ENCODE data around the gene ULK4.
"Not testable (repeated sequence)": the region's sequence is repeated elsewhere in the genome, so short reads cannot be mapped to it uniquely, and the experiment has no call there.

The ULK4 gene

DNA sequence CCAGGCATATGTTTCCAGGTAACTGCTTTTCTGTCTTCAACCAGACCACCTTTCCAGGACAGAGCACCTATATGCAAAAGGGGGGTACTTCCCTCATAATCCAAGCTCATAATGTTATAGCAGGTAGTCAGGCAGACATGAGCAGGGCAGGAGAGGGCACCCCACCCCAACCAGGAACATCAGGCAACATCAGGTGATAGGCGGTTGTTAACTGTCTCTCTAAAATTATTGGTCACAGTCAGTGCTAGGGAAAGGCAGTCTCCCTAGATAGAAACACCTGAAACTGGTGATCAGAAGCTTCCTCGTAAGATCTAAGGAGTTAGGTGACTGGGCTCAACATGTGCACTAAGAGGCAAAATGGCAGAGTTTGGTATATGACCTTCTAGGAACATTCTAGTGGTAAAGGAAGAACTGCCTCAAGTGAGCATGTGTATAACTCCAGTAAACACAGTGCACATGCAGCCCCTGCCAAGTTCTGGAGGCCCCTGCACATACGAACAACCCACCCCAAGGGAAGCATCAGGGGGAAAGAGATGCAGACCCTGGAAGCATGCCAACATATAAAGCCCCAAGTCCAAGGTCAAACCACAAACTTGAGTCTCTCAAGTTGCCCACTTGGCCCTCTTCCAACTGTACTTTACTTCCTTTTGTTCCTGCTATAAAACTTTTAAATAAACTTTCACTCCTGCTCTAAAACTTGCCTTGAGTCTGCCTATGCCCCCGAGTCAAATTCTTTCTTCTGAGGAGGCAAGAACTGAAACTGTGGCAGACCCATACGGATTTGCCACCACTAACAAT lies 270.9 kb downstream of the ULK4 start:
- no peak for DNase-seq (ENCODE audit: low spot score)

DNA sequence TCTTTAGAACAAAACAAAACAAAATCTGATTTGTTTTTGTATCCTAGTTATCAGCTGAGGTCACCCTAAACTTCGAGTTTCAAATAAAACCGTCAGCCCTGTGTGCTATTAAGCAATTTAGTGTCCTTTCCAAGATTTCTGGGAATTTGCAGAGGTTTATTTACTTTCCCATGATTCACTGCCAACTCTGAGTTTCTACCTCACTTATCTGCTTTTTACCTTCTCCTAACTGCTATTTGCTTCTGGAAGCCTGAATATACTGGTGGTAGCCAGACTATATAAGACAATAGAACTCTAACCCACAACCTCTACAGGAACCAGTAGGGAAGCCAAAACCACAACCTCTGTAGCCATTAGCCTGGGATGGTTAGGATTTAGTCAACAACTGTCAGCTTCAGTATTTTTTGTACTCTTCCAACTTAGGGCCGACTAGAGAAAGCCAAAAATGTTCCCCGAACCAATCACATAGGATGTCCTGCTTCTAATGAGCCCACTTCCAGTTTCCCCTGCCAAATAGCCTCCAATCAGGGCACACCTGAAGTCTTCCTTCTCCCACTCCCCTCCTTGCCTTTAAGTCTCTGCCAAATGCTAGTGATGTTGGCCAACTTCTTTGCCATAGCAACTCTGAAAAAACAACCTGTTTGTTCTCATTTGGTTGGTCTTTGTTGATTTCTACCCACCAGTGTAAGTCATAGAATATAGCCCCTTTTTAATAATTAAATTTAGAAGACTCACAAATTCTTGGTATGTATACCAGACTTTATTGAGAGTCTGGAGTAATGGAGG lies 273.1 kb downstream of the ULK4 start:
- DNase-seq (ENCODE audit: low spot score), result no peak

DNA sequence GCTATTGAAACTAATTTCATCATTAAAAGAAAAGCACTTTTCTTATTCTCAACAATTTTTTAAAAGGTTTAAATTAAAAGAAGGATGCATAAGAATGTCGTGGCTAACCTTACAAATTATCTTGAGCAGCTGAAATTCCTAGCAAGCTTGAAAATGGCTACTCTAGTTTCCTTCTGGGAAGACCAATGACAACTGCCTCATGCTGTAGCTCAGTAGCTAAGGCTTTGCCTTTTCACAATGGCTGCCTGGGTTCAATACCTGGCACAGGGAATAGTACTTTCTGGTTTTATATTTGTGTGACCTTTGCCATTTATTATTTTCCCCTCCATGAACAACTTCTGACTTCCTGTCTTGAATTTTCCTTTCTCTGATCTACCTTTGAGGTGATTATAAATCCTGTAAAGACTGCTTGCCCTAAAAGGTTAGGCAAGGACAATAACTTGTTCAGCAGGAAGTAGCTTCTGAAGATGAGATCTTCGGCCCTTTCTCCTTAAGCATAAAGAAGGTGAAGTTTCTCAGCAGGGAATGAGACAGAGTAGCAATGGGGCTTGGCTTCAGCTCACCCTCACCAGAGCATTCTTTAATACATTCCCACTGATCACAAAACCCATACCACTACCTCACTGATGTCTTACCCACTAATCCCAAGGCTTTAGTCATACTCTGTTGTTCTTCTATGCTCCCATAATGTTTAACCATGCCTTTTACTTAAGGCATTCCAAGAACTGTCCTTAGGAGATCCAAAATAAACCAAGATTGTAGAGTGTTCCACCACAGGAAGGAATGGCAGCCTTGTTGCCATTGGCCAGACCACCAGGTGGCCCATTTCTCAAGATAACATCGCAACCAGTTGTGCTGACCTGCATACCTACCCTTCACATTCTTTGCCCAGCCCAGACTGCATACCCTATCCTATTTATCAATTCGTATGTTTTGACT lies 276.8 kb downstream of the ULK4 start:
- DNase-seq (ENCODE audit: low spot score), result no peak

DNA sequence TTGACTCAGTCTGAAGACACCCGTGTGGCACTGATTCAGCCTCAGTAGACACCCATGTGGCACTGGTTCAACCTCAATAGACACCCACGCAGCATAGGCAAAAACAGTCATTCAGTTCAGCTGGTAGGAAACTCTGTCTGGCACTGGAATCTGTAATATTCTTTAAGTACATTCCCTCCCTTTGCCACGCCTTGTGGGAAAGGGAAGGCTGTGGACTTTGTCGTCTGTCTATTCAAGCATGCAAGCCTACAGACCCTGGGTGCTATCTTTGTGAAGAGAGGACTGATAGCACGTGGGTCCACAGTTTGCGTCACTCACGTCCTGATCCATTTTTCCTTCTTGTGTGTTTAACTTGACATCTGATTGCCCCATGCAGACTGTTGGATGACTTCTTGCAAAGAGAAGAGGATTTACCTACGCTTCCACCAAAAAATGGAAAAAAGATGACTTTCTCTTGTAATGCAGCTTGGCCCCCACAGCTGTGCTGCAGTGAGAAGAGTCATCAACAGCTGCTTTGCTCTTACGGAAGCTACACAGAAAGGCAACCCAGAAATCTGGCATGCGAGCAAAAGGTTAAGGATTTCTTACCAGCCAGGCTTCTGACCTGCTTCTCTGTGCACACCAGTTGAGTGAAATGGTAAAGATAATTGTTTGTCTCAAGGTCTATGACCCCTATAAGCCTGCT lies 278.1 kb downstream of the ULK4 start:
- DNase-seq (ENCODE audit: low spot score), result no peak

DNA sequence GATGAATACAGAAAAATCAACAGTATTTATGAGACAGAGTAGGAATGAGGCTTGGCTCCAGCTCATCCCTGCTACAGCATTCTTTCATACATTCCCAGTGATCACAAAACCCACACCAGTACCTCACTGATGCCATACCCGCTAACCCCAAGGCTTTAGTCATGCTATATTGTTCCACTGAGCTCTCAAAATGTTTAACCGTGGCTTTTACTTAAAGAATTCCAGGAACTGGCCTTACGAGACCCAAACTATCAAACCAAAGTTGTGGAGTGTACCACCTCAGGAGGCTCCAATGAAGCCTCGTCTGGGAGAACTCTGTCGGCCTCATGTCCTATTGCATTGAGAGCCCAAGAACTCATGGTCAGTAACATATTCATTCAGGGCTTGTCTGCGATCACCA lies 278.9 kb downstream of the ULK4 start:
- DNase-seq (ENCODE audit: low spot score), result no peak

DNA sequence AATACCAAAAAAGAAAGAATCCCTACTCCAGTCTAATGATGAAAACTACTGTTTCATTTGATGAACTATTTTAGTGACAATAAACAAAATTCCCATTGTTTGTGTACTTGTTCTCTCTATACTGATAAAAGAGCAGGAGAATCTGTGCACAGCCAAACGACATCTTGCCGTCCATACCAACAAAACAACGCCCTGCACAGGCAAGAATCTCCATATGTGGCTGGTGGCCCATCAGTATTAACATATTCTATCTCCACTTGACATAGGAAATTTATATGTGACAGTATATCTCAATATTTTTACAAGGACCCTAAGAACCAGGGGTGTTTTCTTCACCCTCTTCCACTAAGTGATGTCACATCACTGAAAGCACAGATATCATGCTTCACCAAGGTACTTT lies 279.5 kb downstream of the ULK4 start:
- no peak for DNase-seq (ENCODE audit: low spot score)

DNA sequence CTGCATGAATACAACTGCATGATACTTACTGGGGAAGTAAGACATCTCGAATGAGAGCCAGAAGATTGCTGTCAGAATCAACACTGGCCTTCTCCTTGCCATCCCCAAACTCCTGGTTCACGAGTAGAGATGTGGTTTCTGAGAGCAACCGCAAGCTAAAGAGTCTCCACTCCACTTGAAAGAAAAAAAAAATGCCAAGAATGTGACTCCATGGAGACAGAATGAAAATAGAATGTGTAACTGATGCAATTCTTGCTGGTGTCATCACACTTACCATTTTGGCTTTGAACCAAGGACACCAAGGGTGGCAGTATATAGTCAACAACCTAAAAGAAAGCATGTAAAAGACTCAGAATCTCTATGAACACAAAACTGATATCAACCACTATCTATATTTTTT lies 280.4 kb downstream of the ULK4 start:
- DNase-seq (ENCODE audit: low spot score), result no peak

DNA sequence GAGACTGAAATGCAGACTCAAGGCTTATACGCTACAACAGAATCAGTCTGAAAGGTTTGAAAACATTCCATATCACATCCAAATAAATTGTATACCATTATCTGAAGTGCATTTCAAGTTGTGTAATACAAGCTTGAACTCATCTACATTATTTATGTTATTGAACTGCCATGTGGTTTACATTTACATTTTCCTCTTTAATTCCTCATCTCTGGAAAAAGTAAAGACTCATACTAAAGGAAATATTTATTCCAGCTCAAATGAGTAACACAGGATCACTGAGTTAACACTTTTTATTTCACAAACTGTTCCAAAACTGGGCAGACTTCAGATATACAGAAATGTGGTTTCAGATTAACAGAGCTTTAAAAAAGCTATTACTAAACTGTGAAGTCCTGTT lies 282.5 kb downstream of the ULK4 start:
- DNase-seq (ENCODE audit: low spot score), result no peak

DNA sequence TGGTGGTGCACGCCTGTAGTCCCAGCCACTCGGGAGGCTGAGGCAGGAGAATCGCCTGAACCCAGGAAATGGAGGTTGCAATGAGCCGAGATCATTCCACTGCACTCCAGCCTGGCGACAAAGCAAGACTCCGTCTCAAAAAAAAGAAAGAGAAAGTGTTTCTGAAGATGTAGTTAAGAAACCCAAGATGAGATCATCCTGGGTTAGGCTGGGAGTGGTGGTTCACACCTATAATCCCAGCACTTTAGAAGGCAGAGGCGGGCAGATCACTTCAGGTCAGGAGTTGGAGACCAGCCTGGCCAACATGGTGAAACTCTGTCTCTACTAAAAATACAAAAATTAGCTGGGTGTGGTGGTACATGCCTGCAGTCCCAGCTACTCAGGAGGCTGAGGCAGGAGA lies 286.8 kb downstream of the ULK4 start:
- not testable (repeated sequence) for DNase-seq (ENCODE audit: low spot score)

DNA sequence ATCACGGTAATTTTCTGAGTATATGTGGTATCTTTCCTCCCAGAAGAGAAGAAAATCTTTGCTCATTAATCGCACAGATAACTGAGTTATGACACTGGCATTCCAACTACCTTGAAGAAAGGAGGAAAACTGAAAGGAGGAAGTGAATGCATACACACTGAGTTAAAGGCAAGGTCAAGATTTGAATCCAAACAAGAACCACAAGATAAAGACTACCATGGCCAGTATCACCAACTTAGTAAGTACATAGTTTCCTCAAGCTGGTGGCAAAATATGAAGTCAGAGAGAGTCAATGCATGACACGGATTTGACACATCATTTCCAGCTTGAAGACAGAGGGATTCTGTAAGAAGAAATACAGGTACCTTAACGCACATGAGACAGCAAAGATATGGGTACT lies 287.5 kb downstream of the ULK4 start:
- DNase-seq (ENCODE audit: low spot score), result no peak

DNA sequence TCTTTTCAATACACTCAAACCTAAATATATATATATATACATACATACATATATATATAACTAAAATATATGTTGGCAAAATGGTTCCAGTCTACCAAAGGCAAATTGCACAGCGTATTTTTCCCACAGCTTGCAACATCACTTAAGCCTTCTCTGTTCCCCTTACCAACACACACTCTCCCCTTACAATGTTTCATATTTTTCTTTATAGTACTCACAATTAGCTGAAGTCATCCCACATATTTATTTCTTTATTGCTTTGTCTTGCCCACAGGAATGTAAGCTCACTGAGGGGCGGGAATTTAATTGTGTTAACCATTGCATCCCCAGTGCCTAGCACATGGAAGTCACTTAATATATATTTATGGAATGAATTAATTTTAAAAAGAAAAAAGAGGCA lies 288.3 kb downstream of the ULK4 start:
- no peak for DNase-seq (ENCODE audit: low spot score)

DNA sequence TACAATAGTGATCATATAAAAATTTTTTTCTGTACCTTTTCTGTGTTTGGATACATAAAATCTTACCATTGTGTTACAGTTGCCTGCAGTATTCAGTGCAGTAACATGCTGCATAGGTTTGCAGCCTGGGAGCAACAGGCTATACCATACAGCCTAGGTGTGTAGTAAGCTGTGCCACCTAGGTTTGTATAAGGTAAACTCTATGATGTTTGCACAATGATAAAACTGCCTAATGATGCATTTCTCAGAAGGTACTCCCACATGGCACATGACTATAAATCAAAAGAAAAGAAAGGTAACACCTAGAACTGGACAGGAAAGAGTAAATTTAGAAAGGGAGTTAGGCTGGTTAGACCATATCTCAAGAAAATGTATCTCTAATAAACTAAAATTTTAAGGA lies 293.5 kb downstream of the ULK4 start:
- DNase-seq (ENCODE audit: low spot score), result no peak

DNA sequence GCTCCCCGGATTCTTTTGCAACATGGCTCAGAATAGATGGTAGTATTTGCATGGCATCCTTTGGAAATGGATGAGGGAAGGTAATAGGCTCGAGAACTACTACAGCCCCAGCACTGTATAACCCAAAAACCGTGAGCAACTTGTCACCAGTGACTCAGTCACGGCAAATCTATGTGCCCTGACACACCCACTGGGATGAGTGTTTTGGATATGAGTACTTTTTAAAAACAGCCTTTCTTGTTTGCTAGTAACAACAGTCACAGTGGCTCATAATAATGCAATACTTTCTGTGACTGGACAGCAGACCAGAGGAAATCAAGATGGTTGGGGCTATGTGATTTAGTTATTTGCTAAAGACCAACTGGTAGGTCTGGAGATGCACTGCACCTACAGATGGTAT lies 299.6 kb downstream of the ULK4 start:
- DNase-seq (ENCODE audit: low spot score), result no peak

DNA sequence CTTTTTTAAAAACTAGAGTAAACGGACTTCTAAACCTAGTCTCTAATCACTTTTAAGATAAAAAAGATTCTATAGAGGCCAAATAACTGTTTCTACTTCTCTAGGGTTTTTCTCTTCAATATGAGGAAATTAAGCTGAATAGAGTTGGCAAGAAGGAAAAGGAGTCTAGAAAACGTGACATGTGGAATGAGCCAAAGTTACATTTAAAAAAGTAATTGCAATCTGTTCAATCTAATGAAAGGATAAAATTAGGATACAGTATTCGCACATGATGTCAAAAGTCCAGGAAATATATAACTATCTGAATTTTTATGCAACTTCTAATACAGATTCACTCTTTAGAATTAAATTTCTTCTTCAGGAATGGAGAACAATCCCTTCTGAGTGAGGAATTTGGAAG lies 300.1 kb downstream of the ULK4 start:
- no peak for DNase-seq (ENCODE audit: low spot score)

DNA sequence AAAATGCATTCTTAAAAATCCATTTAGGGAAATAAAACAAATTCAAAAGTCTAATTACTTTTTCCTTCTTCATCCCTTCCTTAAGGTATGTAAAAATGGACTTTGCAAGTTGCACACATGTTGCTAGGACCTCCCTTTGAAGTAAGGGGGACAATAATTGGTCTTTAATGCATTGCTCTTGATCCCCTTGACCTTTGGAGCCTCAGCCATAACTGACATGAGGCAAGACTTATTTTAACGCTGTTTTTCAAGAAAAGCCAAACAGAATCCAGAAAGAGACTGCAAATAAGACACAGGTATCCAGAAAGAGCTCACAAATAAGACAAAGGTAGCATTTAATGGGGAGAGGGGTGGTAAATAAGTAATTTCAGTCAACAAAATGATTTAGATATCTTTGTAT lies 301.4 kb downstream of the ULK4 start:
- no peak for DNase-seq (ENCODE audit: low spot score)

DNA sequence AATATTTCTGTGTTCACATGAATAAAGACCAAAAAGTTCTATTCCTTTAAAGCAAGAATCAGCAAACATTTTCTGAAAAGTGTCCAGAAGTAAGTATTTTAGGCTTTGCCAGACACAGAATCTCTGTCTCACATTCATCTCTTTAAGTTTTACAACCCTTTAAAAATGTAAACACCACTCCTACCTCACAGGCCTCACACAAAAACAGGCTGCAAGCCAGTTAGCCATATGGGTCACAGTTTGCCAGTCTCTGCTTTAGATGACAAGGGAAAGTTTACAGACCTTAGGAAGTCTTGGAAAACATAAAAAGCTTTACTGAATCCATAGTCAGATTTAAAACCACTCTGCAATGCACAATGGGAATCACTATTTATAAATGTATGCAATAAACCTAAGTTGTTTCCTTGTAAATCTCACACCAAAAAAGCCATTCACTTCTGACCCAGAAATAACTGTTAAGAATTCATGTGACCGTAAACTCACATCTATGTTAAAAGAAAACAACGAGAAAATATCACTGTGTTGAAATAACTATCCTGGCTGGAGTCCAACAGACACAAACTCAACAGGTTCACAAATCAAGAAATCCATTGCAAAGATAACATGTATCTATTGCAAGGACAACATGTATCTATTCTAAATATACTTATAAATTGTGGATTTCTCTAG lies 308.2 kb downstream of the ULK4 start:
- DNase-seq (ENCODE audit: low spot score), result no peak

DNA sequence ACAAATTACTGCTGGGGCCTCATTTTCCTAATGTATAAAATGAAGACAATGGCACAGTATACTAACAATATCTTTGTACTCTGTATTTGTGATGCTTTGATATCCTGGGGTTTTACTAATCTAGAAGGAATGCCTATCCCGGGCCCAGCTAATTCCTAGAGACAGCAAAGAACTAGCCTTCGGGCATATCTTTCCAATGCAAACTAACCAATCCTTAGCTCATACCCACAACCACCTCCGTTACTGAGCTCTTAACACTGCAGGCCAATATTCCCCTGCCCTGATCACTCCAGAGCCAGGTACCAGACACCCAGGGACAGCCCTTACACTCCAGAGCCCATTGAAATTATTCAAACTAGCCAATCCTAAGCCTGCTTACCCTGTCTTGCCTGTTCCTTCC lies 309.0 kb downstream of the ULK4 start:
- no peak for DNase-seq (ENCODE audit: low spot score)

DNA sequence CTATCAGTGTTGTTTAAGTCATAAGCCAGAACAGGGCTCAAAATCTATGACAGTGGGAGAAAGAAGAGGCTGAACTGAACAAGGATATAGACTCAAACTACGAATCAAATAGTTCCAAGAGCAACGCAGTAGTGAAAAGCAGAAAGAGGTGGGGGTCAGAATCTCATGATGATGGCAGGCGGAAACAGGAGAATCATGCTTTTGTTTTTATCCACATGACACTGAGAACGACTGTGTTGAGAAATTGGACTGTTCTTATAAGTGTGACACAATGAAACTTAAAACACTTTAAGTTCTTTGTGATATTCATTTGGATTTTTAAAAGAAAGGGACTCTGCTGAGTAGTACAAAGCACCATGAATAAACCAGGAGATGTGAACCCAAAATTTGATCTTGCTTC lies 309.4 kb downstream of the ULK4 start:
- no peak for DNase-seq (ENCODE audit: low spot score)

DNA sequence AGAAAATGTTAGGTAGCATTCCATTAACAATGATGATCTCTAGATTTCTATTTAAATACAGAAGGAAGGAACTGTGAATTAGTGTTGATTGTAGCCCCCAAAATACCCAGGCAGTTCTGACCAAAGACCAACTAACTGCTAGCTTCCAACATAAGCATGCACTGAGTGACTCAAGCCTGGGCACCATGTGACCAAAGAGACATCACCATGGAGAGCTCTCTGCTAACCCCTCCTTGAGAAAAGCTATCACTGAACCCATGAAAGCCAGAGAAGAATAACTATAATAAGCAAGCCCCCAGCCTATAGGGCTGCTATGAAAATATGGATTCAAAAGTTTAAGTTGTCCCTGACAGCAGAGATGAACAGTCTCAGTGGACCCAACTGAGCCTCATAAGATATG lies 310.2 kb downstream of the ULK4 start:
- no peak for DNase-seq (ENCODE audit: low spot score)

DNA sequence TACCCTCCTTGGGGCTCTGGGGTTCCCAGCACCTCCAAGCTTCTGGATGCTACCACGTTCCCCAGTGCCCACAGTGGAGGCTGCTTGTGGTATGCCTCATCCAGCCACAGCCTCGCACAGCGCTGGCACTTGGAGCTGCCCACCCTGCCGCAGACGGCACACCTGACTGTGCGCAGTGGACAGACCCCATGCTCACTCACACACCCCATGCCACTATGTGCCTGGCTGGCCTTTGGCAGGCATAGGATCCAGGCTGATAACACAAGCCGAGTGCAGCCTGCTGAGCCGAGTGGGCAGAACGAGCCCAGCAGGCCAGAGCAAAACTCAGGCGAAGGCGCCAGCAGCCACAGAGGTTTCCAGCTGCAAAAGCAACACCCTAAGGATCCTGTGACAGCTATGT lies 311.5 kb downstream of the ULK4 start:
- DNase-seq (ENCODE audit: low spot score), result no peak

DNA sequence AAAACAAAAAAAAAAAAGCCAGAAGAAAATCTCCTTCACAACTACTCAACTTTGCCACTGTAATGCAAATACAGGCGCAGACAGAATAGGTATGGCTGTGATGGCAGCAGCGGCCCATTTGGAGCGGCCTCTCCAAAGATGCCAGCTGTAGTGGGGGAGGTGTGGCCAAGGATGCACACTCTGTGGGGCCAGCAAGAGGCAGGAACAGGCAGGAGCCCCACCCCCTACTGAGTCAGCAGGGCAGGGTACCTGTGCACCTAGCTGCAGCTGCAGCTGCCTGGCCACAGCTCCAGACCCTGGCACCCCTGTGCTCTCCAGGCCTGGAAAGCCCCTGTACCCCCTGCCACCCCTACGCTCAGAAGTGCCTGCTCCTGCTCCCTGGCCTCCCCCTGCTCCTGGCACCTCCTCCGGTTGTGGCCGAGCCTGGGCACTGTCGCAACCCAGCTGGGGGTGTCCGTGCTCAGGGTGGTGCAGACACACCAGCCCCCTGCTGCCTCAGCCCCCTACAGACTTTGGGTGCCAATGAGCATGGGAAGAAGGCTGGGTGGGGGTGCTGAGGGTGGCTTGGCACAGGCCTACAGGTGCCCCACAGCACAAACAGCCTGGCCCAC lies 312.7 kb downstream of the ULK4 start:
- no peak for DNase-seq (ENCODE audit: low spot score)
